ENCODE results near the gene FAM131C.

DNA sequence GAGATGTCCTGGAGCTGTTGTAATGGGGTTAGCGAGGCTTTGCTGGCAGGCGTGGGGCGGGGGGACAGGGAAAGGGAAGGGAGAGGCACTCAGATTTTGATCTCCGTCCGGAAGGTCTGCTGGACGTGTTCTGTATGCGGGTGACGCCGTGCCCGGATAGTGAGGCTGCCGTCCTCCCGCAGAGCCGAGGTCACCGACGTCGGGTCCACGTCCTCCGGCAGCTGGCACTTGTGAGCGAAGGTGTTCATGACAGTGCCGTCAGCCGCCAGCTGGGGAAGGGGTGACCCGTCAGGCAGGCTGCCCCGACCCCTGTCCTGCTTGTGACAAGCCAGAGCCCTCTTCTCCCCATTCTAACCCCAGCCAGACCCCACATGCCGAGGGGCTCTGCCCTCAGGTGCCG is 58.0 kb downstream of the FAM131C start:
- no peak for TF ChIP-seq POLR2AphosphoS5 (IDR thresholded peaks at IDR 0.05; ENCODE audit: low read depth, low read length)
- no peak for TF ChIP-seq POLR2A (IDR thresholded peaks at IDR 0.05; ENCODE audit: low read depth, low read length)
